ENCODE data around the gene HTR3B.

DNA sequence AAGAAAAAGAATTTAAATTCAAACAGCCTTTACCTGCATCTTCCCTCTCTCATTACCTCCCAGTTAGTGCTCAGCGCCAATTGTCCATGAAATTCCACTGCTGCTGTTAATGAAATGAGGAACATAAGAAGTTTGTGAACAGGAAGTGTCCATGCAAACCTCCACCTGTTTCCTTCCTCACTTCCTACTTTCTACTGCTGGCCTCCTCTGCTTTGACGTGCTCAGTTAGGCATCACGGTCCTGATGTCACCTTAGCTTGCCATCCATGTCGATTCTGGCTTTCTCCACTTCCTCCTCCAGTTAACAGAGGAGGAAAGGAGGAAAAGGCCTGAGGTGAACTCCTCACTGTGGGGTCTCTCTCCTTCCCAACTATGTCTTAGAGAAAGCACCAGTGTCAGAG is 43.4 kb downstream of the HTR3B start:
- TF ChIP-seq POLR2A (IDR thresholded peaks at IDR 0.05; ENCODE audit: low read length), result no peak
- TF ChIP-seq, protein P1, sequence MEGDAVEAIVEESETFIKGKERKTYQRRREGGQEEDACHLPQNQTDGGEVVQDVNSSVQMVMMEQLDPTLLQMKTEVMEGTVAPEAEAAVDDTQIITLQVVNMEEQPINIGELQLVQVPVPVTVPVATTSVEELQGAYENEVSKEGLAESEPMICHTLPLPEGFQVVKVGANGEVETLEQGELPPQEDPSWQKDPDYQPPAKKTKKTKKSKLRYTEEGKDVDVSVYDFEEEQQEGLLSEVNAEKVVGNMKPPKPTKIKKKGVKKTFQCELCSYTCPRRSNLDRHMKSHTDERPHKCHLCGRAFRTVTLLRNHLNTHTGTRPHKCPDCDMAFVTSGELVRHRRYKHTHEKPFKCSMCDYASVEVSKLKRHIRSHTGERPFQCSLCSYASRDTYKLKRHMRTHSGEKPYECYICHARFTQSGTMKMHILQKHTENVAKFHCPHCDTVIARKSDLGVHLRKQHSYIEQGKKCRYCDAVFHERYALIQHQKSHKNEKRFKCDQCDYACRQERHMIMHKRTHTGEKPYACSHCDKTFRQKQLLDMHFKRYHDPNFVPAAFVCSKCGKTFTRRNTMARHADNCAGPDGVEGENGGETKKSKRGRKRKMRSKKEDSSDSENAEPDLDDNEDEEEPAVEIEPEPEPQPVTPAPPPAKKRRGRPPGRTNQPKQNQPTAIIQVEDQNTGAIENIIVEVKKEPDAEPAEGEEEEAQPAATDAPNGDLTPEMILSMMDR (IDR thresholded peaks at IDR 0.05), result no peak
- no peak for TF ChIP-seq HDAC2 (IDR thresholded peaks at IDR 0.05)
- TF ChIP-seq SREBF2 (IDR thresholded peaks at IDR 0.05), result no peak
